HCT116 (cell line): ENCODE data around the gene DOK5. TPM values are rescaled to one million over a fixed set of nuclear protein-coding genes. Genes with fewer than 3 reads are reported as not detected.

Experiments
- ATAC-seq: fragments of 200-7000 bp; cut with Tn5 transposase; 2 replicates; pipeline ENCODE4 v1.9.1; 2020; ENCODE audit warnings: mild to moderate bottlenecking, moderate library complexity
- BruUV-seq: library from RNA; stranded (reverse); fragments of 400-500 nt; replicated peaks from 2 replicates; lab custom pipeline; 2021; lab: Mats Ljungman, UMichigan
- CTCF ChIA-PET: fragments of 300-600 bp; sonication (Branson Sonifier 250); formaldehyde crosslinking; loops from one replicate; lab custom pipeline; 2021; ENCODE audit warnings: antibody characterized with exemption; lab: Charles Lee
- POLR2A ChIA-PET: fragments of 300-600, 350-600 bp; sonication (Branson Sonifier 250); formaldehyde crosslinking; loops from one replicate; lab custom pipeline; 2021; ENCODE audit warnings: antibody characterized with exemption; lab: Charles Lee
- RAD21 ChIA-PET, 2 experiments: fragments of 300-600 bp; sonication (Branson Sonifier 250); formaldehyde crosslinking; loops; one replicate each; lab custom pipeline; 2023; ENCODE audit warnings: low total read pairs in 2 of 2; ENCODE audit not compliant: uncharacterized antibody in 2 of 2, unreplicated experiment in 2 of 2, low non-redundant PET in 1 of 2; lab: Charles Lee
- DNase-seq: peaks from one replicate; pipeline ENCODE4 v3.0.0-alpha.2; 2010; ENCODE audit warnings: low read depth, low spot score
- H2AFZ ChIP-seq: fragments of 200-600 bp; shearing (Covaris generic), sonication (generic); 2 replicates; pipeline ENCODE4 v1.6.1; 2017; ENCODE audit warnings: low read depth, mixed run types, mixed read lengths, antibody characterized with exemption, low read length; ENCODE audit not compliant: poor library complexity, severe bottlenecking
- H3K27ac ChIP-seq: 2 replicates; pipeline ENCODE4 v1.5.1; 2012; ENCODE audit warnings: low read depth, low read length
- H3K27me3 ChIP-seq: fragments of 200-600 bp; sonication (generic); 2 replicates; pipeline ENCODE4 v1.6.1; 2016; ENCODE audit warnings: mixed run types, low read length, mixed read lengths; ENCODE audit not compliant: insufficient read depth
- H3K36me3 ChIP-seq, 2 experiments: fragments of 200-500 bp in 1 of 2; fragments of 200-600 bp in 1 of 2; sonication (Bioruptor generic) in 1 of 2; sonication (generic) in 1 of 2; 2 replicates each; pipeline versions ENCODE4 v1.5.1 to v1.6.1; 2014 to 2016; ENCODE audit warnings: low read length in 2 of 2, inconsistent platforms in 1 of 2, mixed read lengths in 1 of 2, mixed run types in 1 of 2; ENCODE audit not compliant: insufficient read depth in 2 of 2, control insufficient read depth in 1 of 2
- H3K4me1 ChIP-seq, 2 experiments: fragments of 200-600 bp in 1 of 2; sonication (generic) in 1 of 2; 2 replicates each; pipeline versions ENCODE4 v1.5.1 to v1.6.1; 2012 to 2017; ENCODE audit warnings: low read length in 2 of 2, inconsistent platforms in 1 of 2, mild to moderate bottlenecking in 1 of 2, mixed read lengths in 1 of 2, mixed run types in 1 of 2, moderate library complexity in 1 of 2; ENCODE audit not compliant: insufficient read depth in 2 of 2, control insufficient read depth in 1 of 2
- H3K4me2 ChIP-seq: fragments of 200-600 bp; sonication (generic); 2 replicates; pipeline ENCODE4 v1.6.1; 2017; ENCODE audit warnings: mixed run types, low read length, mixed read lengths
- H3K4me3 ChIP-seq, 2 experiments: fragments of 200-600 bp in 1 of 2; sonication (generic) in 1 of 2; replicated peaks in 1 of 2; 2 replicates each; pipeline ENCODE4 v1.5.1; 2011 to 2016; ENCODE audit warnings: low read length in 2 of 2, control low read depth in 1 of 2, low read depth in 1 of 2, mild to moderate bottlenecking in 1 of 2, mixed read lengths in 1 of 2, mixed run types in 1 of 2
- H3K79me2 ChIP-seq: fragments of 200-600 bp; sonication (generic); 2 replicates; pipeline ENCODE4 v1.6.1; 2017; ENCODE audit warnings: mild to moderate bottlenecking, mixed run types, low read length, moderate library complexity, mixed read lengths; ENCODE audit not compliant: insufficient read depth
- H3K9ac ChIP-seq: fragments of 200-600 bp; sonication (generic); 2 replicates; pipeline ENCODE4 v1.6.1; 2016; ENCODE audit warnings: low read length, mixed read lengths
- H3K9me2 ChIP-seq: fragments of 200-600 bp; sonication (generic), shearing (Covaris generic); 2 replicates; pipeline ENCODE4 v1.6.1; 2017; ENCODE audit warnings: mixed run types, mild to moderate bottlenecking, moderate library complexity; ENCODE audit not compliant: insufficient read depth
- H3K9me3 ChIP-seq, 2 experiments: fragments of 200-500 bp in 1 of 2; fragments of 200-600 bp in 1 of 2; sonication (Bioruptor generic) in 1 of 2; sonication (generic) in 1 of 2; 2 replicates each; pipeline ENCODE4 v1.6.1; 2014 to 2017; ENCODE audit warnings: low read length in 2 of 2, mixed read lengths in 2 of 2, inconsistent platforms in 1 of 2, low read depth in 1 of 2, mild to moderate bottlenecking in 1 of 2, mixed run types in 1 of 2, moderate library complexity in 1 of 2; ENCODE audit not compliant: control insufficient read depth in 1 of 2, insufficient read depth in 1 of 2
- H4K20me1 ChIP-seq: fragments of 200-600 bp; sonication (generic), shearing (Covaris generic); 2 replicates; pipeline ENCODE4 v1.6.1; 2017; ENCODE audit warnings: mixed run types, mild to moderate bottlenecking, moderate library complexity; ENCODE audit not compliant: insufficient read depth
- ATF3 ChIP-seq: IDR thresholded peaks from 2 replicates; pipeline ENCODE4 v1.6.1; 2012
- CBX3 ChIP-seq: IDR thresholded peaks from 2 replicates; pipeline ENCODE4 v1.6.1; 2012; ENCODE audit warnings: low read depth
- CEBPB ChIP-seq: IDR thresholded peaks from 2 replicates; pipeline ENCODE4 v1.6.1; 2012; ENCODE audit warnings: low read depth
- EZH2 ChIP-seq: fragments of 200-600 bp; sonication (generic); IDR thresholded peaks from 2 replicates; pipeline ENCODE4 v1.6.1; 2017; ENCODE audit warnings: antibody characterized with exemption, mixed run types
- FOSL1 ChIP-seq: IDR thresholded peaks from 2 replicates; pipeline ENCODE4 v1.6.1; 2012; ENCODE audit warnings: low read depth
- JUND ChIP-seq: IDR thresholded peaks from 2 replicates; pipeline ENCODE4 v1.6.1; 2012
- MAX ChIP-seq: IDR thresholded peaks from 2 replicates; pipeline ENCODE4 v1.6.1; 2012
- POLR2A ChIP-seq: IDR thresholded peaks from 2 replicates; pipeline ENCODE4 v1.7.0; 2011; ENCODE audit warnings: borderline replicate concordance; ENCODE audit not compliant: insufficient read depth, insufficient read length; ENCODE audit errors: extremely low read depth
- SIN3A ChIP-seq: IDR thresholded peaks from 2 replicates; pipeline ENCODE4 v1.6.1; 2012; ENCODE audit warnings: low read depth
- SP1 ChIP-seq: IDR thresholded peaks from 2 replicates; pipeline ENCODE4 v1.6.1; 2012; ENCODE audit warnings: low read depth
- SRF ChIP-seq: IDR thresholded peaks from 2 replicates; pipeline ENCODE4 v1.6.1; 2012; ENCODE audit warnings: low read depth
- TCF7L2 ChIP-seq: IDR thresholded peaks from 2 replicates; pipeline ENCODE4 v1.7.0; 2011; ENCODE audit warnings: borderline replicate concordance, inconsistent platforms; ENCODE audit not compliant: insufficient read depth, insufficient read length; ENCODE audit errors: extremely low read depth
- YY1 ChIP-seq: IDR thresholded peaks from 2 replicates; pipeline ENCODE4 v1.6.1; 2011; ENCODE audit warnings: low read length, low read depth, moderate library complexity, mild to moderate bottlenecking; ENCODE audit not compliant: insufficient replicate concordance; ENCODE audit errors: extremely low read depth
- ZBTB33 ChIP-seq: IDR thresholded peaks from 2 replicates; pipeline ENCODE4 v1.6.1; 2011; ENCODE audit warnings: mild to moderate bottlenecking, low read length, moderate library complexity; ENCODE audit not compliant: insufficient replicate concordance; ENCODE audit errors: extremely low read depth
- ZFX ChIP-seq: fragments of 450-650 bp; IDR thresholded peaks from 2 replicates; pipeline ENCODE4 v1.6.1; 2017
- intact Hi-C: fragments of 100-400 bp; cut with micrococcal nuclease; formaldehyde crosslinking; loops from 2 replicates; pipeline ENCODE4 v1.10.0; 2022
- total RNA-seq: library from RNA; stranded (reverse); gene quantifications from one replicate; pipeline ENCODE4 v1.2.1, GENCODE V29; 2021; ENCODE audit not compliant: unreplicated experiment
- TF ChIP-seq, protein P1 (sequence below), 3 experiments: fragments of 200-600 bp in 1 of 3; sonication (generic) in 1 of 3; IDR thresholded peaks in 2 of 3; conservative IDR thresholded peaks in 1 of 3; 2 replicates each; pipeline ENCODE4 v1.5.1; 2012 to 2017; ENCODE audit warnings: low read depth in 2 of 3, low read length in 2 of 3, antibody characterized with exemption in 1 of 3, borderline replicate concordance in 1 of 3, control low read depth in 1 of 3, mild to moderate bottlenecking in 1 of 3, mixed read lengths in 1 of 3, mixed run types in 1 of 3, moderate library complexity in 1 of 3; ENCODE audit not compliant: insufficient read depth in 1 of 3

The DOK5 gene
- total RNA-seq, 1 experiment from 2014 or later = not detected

GRCh38 chr20:54619181-54619580 lies 143.8 kb downstream of the DOK5 start:
- peak; percentile 74 for ATAC-seq
- peak overlapping the region in 1 of 2 experiments; percentile 16; a peak in 1 of 4 replicates for H3K4me3 ChIP-seq
- H3K4me2 ChIP-seq = peak overlapping the region; percentile 63
- intact Hi-C loops = no loop called here
- H3K9me3 ChIP-seq = no peaks in the 10 kb centered on the region
- no peak overlapping the region for H3K27ac ChIP-seq
- no peaks in the 10 kb centered on the region for H3K9me2 ChIP-seq
- H3K27me3 ChIP-seq = no peaks in the 10 kb centered on the region
- H4K20me1 ChIP-seq = no peaks in the 10 kb centered on the region
- H3K9ac ChIP-seq = no peak overlapping the region
- POLR2A ChIA-PET = no interaction called here
- TF ChIP-seq POLR2A (no peak), EZH2 (no peak), CEBPB (no peak), SP1 (no peak), FOSL1 (no peak), SRF (no peak), CBX3 (no peak), YY1 (no peak), ZBTB33 (no peak)
- peaks cover 9 to 12% of the 10 kb centered on the region in 2 experiments for H3K4me1 ChIP-seq
- BruUV-seq = no TSS peak
- DNase-seq = peak; percentile 1
- no peak overlapping the region for H2AFZ ChIP-seq
- CTCF ChIA-PET = no interaction called here
- no peaks in the 10 kb centered on the region for H3K79me2 ChIP-seq
- RAD21 ChIA-PET = no interaction called here
- no peaks in the 10 kb centered on the region for H3K36me3 ChIP-seq

DNA sequence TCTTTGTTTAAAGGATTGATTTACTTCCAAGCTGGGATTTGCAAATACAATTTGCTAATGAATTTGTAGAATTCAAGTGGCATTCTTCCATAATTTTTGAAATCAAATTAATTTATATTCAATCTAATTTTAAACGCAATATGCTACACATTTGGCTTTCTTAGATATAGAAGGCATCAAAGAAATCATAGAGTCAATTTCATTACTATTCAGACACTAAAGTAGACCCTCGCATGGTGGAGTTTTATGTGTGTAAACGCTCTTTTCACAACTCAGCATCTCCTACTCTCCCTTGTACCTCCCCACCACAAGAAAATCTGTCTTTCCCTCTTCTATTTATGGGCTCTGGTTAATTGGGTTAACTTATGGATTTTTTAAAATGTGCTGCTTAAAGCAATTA lies 144.3 kb downstream of the DOK5 start:
- H3K27me3 ChIP-seq = no peaks in the 10 kb centered on the region
- TF ChIP-seq SIN3A (no peak), MAX (no peak), ATF3 (no peak), JUND (no peak), EZH2 (no peak), ZFX (no peak), CEBPB (no peak), TCF7L2 (no peak)
- TF ChIP-seq, protein P1, sequence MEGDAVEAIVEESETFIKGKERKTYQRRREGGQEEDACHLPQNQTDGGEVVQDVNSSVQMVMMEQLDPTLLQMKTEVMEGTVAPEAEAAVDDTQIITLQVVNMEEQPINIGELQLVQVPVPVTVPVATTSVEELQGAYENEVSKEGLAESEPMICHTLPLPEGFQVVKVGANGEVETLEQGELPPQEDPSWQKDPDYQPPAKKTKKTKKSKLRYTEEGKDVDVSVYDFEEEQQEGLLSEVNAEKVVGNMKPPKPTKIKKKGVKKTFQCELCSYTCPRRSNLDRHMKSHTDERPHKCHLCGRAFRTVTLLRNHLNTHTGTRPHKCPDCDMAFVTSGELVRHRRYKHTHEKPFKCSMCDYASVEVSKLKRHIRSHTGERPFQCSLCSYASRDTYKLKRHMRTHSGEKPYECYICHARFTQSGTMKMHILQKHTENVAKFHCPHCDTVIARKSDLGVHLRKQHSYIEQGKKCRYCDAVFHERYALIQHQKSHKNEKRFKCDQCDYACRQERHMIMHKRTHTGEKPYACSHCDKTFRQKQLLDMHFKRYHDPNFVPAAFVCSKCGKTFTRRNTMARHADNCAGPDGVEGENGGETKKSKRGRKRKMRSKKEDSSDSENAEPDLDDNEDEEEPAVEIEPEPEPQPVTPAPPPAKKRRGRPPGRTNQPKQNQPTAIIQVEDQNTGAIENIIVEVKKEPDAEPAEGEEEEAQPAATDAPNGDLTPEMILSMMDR (IDR thresholded peaks at IDR 0.05 in 2 of 3, conservative IDR thresholded peaks at IDR 0.05 in 1 of 3; ENCODE audit: borderline replicate concordance in 1 of 3, insufficient read depth in 1 of 3, low read depth in 2 of 3, low read length in 2 of 3) = no peak
- TF ChIP-seq, all 23 proteins: peak for 0
- H3K9me3 ChIP-seq = no peaks in the 10 kb centered on the region
- H3K9me2 ChIP-seq = no peaks in the 10 kb centered on the region
- intact Hi-C loops = no loop called here
- H3K4me2 ChIP-seq = peak overlapping the region; percentile 63
- H3K4me3 ChIP-seq = no peak overlapping the region
- ChIA-PET CTCF (no interaction called here), POLR2A (no interaction called here), RAD21 (no interaction called here)
- no peaks in the 10 kb centered on the region for H4K20me1 ChIP-seq
- no TSS peak for BruUV-seq
- H3K36me3 ChIP-seq = no peaks in the 10 kb centered on the region
- no peak overlapping the region for H3K27ac ChIP-seq
- ATAC-seq = no peak
- H3K79me2 ChIP-seq = no peaks in the 10 kb centered on the region
- no peak for DNase-seq
- H3K9ac ChIP-seq = no peak overlapping the region
- H2AFZ ChIP-seq = no peak overlapping the region
- peaks cover 9 to 12% of the 10 kb centered on the region in 2 experiments for H3K4me1 ChIP-seq
